ENCODE results near the gene SLC9B2. TPM values are rescaled to one million over a fixed set of nuclear protein-coding genes. Genes with fewer than 3 reads are reported as not detected.

SLC9B2 gene, protein sequence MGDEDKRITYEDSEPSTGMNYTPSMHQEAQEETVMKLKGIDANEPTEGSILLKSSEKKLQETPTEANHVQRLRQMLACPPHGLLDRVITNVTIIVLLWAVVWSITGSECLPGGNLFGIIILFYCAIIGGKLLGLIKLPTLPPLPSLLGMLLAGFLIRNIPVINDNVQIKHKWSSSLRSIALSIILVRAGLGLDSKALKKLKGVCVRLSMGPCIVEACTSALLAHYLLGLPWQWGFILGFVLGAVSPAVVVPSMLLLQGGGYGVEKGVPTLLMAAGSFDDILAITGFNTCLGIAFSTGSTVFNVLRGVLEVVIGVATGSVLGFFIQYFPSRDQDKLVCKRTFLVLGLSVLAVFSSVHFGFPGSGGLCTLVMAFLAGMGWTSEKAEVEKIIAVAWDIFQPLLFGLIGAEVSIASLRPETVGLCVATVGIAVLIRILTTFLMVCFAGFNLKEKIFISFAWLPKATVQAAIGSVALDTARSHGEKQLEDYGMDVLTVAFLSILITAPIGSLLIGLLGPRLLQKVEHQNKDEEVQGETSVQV
- 7.5 and 10.1 TPM in 2 replicates for polyA plus RNA-seq (2011; rRNA removed)
- polyA minus RNA-seq (2011; rRNA and poly(A)+ RNA removed), result 4.6 and 8.0 TPM in 2 replicates

DNA sequence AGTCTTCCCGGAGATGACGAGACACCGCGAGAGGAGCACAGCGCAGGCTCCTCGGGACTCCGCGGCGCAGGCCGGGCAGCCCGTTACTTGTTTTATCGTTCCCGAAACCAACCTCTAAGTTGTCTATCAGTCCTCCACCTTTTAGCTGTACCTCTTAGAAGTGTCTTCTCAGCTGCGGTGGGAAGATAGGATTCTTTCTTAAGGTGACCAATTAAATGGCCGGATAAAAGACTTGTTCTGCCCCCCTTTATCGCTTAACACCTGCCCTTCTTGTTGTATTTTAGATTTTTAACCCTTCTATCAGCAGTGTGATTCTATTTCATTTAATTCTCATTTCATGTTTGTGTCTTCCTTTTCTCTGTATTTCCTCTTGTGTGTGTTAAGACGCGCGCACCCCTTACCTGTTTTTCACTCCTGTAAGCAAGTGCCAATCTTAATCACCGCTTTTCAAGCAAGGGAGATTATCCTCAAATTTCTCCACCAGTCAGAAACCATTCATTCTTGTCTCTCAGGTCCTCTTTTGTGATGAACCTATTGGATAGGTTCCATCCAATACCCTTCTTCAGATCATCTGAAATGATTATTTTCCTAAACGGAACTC, at the start of gene SLC9B2:
SLC9B2 (minus strand) TSS at position 15 of the 601 bp plus-strand sequence. CDS start 9,211 bp downstream, outside the sequence.
- no peak for DNase-seq (ENCODE audit: low read depth, low spot score)
- no peaks in the 10 kb centered on the region for H3K9me3 ChIP-seq (ENCODE audit: control insufficient read depth, insufficient read depth, low read length)
- CTCF ChIA-PET, result interaction anchor here (0.7 to 9.6 kb wide), 3 partner anchors 15 to 24 kb away, joined by 3 to 72 read pairs (median 5); partner anchors contain the start of gene BDH2
- peak within 1 kb of the TSS; percentile 70 for H3K4me3 ChIP-seq (ENCODE audit: low read depth, low read length)
- peak within 1 kb of the TSS; percentile 74 for H3K27ac ChIP-seq (ENCODE audit: low read depth, low read length)
- TF ChIP-seq, protein P1, sequence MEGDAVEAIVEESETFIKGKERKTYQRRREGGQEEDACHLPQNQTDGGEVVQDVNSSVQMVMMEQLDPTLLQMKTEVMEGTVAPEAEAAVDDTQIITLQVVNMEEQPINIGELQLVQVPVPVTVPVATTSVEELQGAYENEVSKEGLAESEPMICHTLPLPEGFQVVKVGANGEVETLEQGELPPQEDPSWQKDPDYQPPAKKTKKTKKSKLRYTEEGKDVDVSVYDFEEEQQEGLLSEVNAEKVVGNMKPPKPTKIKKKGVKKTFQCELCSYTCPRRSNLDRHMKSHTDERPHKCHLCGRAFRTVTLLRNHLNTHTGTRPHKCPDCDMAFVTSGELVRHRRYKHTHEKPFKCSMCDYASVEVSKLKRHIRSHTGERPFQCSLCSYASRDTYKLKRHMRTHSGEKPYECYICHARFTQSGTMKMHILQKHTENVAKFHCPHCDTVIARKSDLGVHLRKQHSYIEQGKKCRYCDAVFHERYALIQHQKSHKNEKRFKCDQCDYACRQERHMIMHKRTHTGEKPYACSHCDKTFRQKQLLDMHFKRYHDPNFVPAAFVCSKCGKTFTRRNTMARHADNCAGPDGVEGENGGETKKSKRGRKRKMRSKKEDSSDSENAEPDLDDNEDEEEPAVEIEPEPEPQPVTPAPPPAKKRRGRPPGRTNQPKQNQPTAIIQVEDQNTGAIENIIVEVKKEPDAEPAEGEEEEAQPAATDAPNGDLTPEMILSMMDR (IDR thresholded peaks at IDR 0.05; ENCODE audit: low read depth, low read length), result no peak
- POLR2A ChIA-PET, result interaction anchor here (0.8 to 1.2 kb wide), 3 partner anchors 15 to 45 kb away, joined by 3 to 4 read pairs (median 3); no protein-coding TSS in a partner anchor
- no peaks in the 10 kb centered on the region for H3K27me3 ChIP-seq (ENCODE audit: control insufficient read depth, insufficient read depth, low read length)

DNA sequence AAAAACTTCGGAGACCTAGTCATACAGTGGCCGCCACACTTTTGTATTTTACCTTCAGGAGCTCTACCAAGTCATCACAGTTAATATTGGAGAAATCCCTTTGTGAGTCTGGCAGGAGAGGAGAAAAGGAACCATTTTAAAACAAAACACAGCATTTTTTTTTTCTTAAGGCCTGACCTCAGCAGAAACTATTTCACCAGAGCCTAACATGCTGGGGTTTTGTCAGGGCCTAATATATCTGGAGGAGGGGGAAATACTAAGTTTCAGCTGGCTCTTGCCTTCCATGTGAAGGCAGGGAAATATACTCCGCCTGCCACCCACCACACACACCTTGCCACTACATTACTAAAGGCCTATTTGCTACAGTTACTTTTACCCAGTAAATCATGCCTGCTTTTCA, 49.6 kb upstream of the SLC9B2 start:
- TF ChIP-seq, protein P1 (IDR thresholded peaks at IDR 0.05; ENCODE audit: low read depth, low read length), result no peak

DNA sequence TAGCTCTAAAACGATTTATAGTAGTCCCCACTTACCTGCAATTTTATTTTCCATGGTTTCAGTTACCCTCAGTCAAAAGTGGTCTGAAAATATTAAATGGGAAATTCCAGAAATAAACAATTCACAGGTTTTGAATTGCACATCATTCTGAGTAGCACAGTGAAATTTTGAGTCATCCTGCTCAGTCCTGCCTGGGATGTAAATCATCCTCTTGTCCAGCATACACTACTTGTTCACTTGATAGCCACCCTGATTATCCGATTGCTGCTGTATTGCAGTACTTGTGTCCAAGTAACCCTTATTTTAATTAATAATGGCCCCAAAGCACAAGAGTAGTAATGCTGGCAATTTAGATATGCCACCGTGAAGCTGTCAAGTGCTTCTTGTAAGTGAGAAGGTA, 46.6 kb upstream of the SLC9B2 start:
- DNase-seq (ENCODE audit: low read depth, low spot score), result no peak

More for the DNA sequence above, 49.6 kb upstream of the SLC9B2 start:
- Histone ChIP-seq H3K27ac (ENCODE audit: low read depth, low read length) (no peak overlapping the region), H3K9me3 (ENCODE audit: control insufficient read depth, insufficient read depth, low read length) (no peaks in the 10 kb centered on the region), H3K27me3 (ENCODE audit: control insufficient read depth, insufficient read depth, low read length) (no peaks in the 10 kb centered on the region), H3K4me3 (ENCODE audit: low read depth, low read length) (no peak overlapping the region)
- POLR2A ChIA-PET, result no interaction called here
- CTCF ChIA-PET, result no interaction called here
- DNase-seq (ENCODE audit: low read depth, low spot score), result no peak

DNA sequence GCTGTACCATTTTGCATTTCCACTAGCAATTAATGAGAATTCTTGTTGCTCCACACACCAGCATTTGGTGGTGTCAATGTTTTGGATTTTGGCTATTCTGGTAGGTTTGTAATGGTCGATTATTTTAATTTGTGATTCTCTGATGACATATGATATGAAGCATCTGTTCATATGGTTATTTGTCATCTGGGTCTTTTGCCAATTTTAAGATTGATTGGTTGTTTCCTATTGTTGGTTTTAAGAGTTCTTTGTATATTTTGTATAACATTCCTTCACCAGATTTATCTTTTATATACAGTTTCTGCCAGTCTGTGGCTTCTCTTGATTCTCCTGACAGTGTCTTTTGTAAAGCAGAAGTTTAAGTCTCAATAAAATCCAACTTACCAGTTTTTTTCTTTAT, 41.6 kb upstream of the SLC9B2 start:
- POLR2A ChIA-PET, result interaction anchor here (0.7 kb wide), 1 partner anchor 36 kb away, joined by 5 read pairs; no protein-coding TSS in a partner anchor
- CTCF ChIA-PET, result interaction anchor here (2.4 kb wide), 1 partner anchor 18 kb away, joined by 12 read pairs; the partner anchor contains the start of gene BDH2
- H3K27ac ChIP-seq (ENCODE audit: low read depth, low read length), result no peak overlapping the region

More for the DNA sequence above, 46.6 kb upstream of the SLC9B2 start:
- TF ChIP-seq, protein P1 (IDR thresholded peaks at IDR 0.05; ENCODE audit: low read depth, low read length), result no peak
- ChIA-PET CTCF (interaction anchor here (1.4 kb wide), 1 partner anchor 23 kb away, joined by 5 read pairs; no protein-coding TSS in a partner anchor), POLR2A (no interaction called here)
- Histone ChIP-seq H3K27ac (ENCODE audit: low read depth, low read length) (no peak overlapping the region), H3K4me3 (ENCODE audit: low read depth, low read length) (no peak overlapping the region), H3K27me3 (ENCODE audit: control insufficient read depth, insufficient read depth, low read length) (no peaks in the 10 kb centered on the region), H3K9me3 (ENCODE audit: control insufficient read depth, insufficient read depth, low read length) (no peaks in the 10 kb centered on the region)

More for the DNA sequence above, 41.6 kb upstream of the SLC9B2 start:
- no peaks in the 10 kb centered on the region for H3K9me3 ChIP-seq (ENCODE audit: control insufficient read depth, insufficient read depth, low read length)
- no peak for DNase-seq (ENCODE audit: low read depth, low spot score)
- H3K4me3 ChIP-seq (ENCODE audit: low read depth, low read length), result no peak overlapping the region
- H3K27me3 ChIP-seq (ENCODE audit: control insufficient read depth, insufficient read depth, low read length), result no peaks in the 10 kb centered on the region
- TF ChIP-seq, protein P1 (IDR thresholded peaks at IDR 0.05; ENCODE audit: low read depth, low read length), result no peak

Measured in AG04450 (cell line).